ENCODE data around the gene ALG3. TPM values are rescaled to one million over a fixed set of nuclear protein-coding genes. Genes with fewer than 3 reads are reported as not detected.

ALG3 gene
- total RNA-seq, 1 experiment from 2014 or later, result 68.8 TPM

GRCh38 chr3:184282941-184283340 lies 34.2 kb upstream of the ALG3 start:
- no peak for DNase-seq (ENCODE audit: low spot score)
- no TSS peak for BruUV-seq (replicated peaks)
- ChIA-PET POLR2A (ENCODE audit: low non-redundant PET) (no interaction called here), CTCF (interaction anchor here (0.5 kb wide), 1 partner anchor 14 kb away, joined by 4 read pairs; no protein-coding TSS in a partner anchor)
- Histone ChIP-seq H3K36me3 (ENCODE audit: insufficient read depth, low read length, poor library complexity, severe bottlenecking) (no peaks in the 10 kb centered on the region), H3K9me3 (ENCODE audit: low read depth, low read length, poor library complexity, severe bottlenecking) (no peaks in the 10 kb centered on the region), H3K27me3 (replicated peaks; ENCODE audit: insufficient read depth, low read depth, low read length, poor library complexity) (no peaks in the 10 kb centered on the region), H3K4me1 (ENCODE audit: insufficient read depth, low read length, poor library complexity, severe bottlenecking) (no peaks in the 10 kb centered on the region), H3K27ac (ENCODE audit: low read depth, low read length, poor library complexity, severe bottlenecking) (no peak overlapping the region), H3K4me3 (ENCODE audit: low read depth, low read length, poor library complexity, severe bottlenecking) (no peak overlapping the region)
- intact Hi-C loops (cut with micrococcal nuclease; ENCODE audit: unreplicated experiment), result no loop called here
- TF ChIP-seq CTCF (conservative IDR thresholded peaks at IDR 0.05; ENCODE audit: low read depth, low read length), result no peak
- no peak for TF ChIP-seq EZH2 (IDR thresholded peaks at IDR 0.05; ENCODE audit: borderline replicate concordance, low read depth, low read length, poor library complexity, severe bottlenecking)

GRCh38 chr3:184277366-184277765 lies 28.6 kb upstream of the ALG3 start:
- Histone ChIP-seq H3K4me1 (ENCODE audit: insufficient read depth, low read length, poor library complexity, severe bottlenecking) (no peaks in the 10 kb centered on the region), H3K27ac (ENCODE audit: low read depth, low read length, poor library complexity, severe bottlenecking) (no peak overlapping the region), H3K9me3 (ENCODE audit: low read depth, low read length, poor library complexity, severe bottlenecking) (no peaks in the 10 kb centered on the region), H3K27me3 (replicated peaks; ENCODE audit: insufficient read depth, low read depth, low read length, poor library complexity) (peaks cover 24% of the 10 kb centered on the region), H3K36me3 (ENCODE audit: insufficient read depth, low read length, poor library complexity, severe bottlenecking) (no peaks in the 10 kb centered on the region), H3K4me3 (ENCODE audit: low read depth, low read length, poor library complexity, severe bottlenecking) (no peak overlapping the region)
- no peak for DNase-seq (ENCODE audit: low spot score)
- no TSS peak for BruUV-seq (replicated peaks)
- TF ChIP-seq CTCF (conservative IDR thresholded peaks at IDR 0.05; ENCODE audit: low read depth, low read length) (no peak), EZH2 (IDR thresholded peaks at IDR 0.05; ENCODE audit: borderline replicate concordance, low read depth, low read length, poor library complexity, severe bottlenecking) (no peak)
- CTCF ChIA-PET, result no interaction called here
- POLR2A ChIA-PET (ENCODE audit: low non-redundant PET), result no interaction called here
- intact Hi-C loops (cut with micrococcal nuclease; ENCODE audit: unreplicated experiment), result no loop called here

GRCh38 chr3:184275961-184276910 lies 27.5 kb upstream of the ALG3 start, which contains the start of gene ECE2:
TSS of gene ECE2 (plus strand) at chr3:184276022. CDS start at chr3:184276154, 132 bp downstream.
- no TSS peak for BruUV-seq (replicated peaks)
- intact Hi-C loops (cut with micrococcal nuclease; ENCODE audit: unreplicated experiment), result no loop called here
- DNase-seq (ENCODE audit: low spot score), result no peak
- no peaks in the 10 kb centered on the region for H3K9me3 ChIP-seq (ENCODE audit: low read depth, low read length, poor library complexity, severe bottlenecking)
- ChIA-PET CTCF (no interaction called here), POLR2A (ENCODE audit: low non-redundant PET) (no interaction called here)
- peaks cover 24% of the 10 kb centered on the region for H3K27me3 ChIP-seq (replicated peaks; ENCODE audit: insufficient read depth, low read depth, low read length, poor library complexity)
- H3K36me3 ChIP-seq (ENCODE audit: insufficient read depth, low read length, poor library complexity, severe bottlenecking), result no peaks in the 10 kb centered on the region
- no peaks in the 10 kb centered on the region for H3K4me1 ChIP-seq (ENCODE audit: insufficient read depth, low read length, poor library complexity, severe bottlenecking)
- TF ChIP-seq EZH2 (IDR thresholded peaks at IDR 0.05; ENCODE audit: borderline replicate concordance, low read depth, low read length, poor library complexity, severe bottlenecking) (no peak), CTCF (conservative IDR thresholded peaks at IDR 0.05; ENCODE audit: low read depth, low read length) (no peak)
- no peak within 1 kb of the TSS for H3K27ac ChIP-seq (ENCODE audit: low read depth, low read length, poor library complexity, severe bottlenecking)
- no peak within 1 kb of the TSS for H3K4me3 ChIP-seq (ENCODE audit: low read depth, low read length, poor library complexity, severe bottlenecking)

Data from A673 (cell line).